ENCODE measurements around the gene SLC25A25.

The SLC25A25 gene

DNA sequence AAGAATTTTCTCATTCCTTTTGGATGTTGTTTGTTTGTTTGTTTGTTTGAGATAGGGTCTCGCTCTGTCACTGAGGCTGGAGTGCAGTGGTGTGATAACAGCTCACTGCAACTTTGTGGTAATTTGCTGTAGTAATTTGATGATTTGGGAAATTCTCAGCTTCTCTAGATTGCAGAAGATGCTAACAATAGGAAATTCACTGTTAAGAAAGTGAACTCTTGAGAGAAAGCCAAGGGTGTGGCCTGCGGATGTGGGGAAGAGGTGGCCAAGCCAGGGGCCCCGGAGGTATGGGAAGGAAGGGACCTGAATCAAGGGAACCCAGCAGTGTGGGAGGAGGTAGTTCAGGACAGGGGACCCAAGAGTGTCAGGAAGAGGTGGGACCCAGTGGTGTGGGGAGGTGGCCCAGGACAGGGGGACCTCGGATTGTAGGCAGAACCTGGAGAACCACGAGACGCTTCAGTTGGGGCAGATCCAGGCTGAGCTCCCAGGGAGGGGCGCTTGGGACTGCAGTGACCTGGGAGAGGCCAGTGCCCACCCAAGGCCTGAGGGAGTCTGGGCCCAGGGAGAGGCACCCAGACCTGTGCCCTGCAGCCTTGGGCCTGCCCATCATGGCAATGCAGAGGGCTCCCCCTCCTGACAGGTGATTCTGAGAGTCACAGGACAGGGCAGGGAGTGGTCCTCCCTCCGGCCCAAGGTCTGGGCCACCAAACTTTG, 75.7 kb downstream of the SLC25A25 start:
- in situ Hi-C loops (cut with MboI; ENCODE audit: low sequenced_read_pairs), result no loop called here

DNA sequence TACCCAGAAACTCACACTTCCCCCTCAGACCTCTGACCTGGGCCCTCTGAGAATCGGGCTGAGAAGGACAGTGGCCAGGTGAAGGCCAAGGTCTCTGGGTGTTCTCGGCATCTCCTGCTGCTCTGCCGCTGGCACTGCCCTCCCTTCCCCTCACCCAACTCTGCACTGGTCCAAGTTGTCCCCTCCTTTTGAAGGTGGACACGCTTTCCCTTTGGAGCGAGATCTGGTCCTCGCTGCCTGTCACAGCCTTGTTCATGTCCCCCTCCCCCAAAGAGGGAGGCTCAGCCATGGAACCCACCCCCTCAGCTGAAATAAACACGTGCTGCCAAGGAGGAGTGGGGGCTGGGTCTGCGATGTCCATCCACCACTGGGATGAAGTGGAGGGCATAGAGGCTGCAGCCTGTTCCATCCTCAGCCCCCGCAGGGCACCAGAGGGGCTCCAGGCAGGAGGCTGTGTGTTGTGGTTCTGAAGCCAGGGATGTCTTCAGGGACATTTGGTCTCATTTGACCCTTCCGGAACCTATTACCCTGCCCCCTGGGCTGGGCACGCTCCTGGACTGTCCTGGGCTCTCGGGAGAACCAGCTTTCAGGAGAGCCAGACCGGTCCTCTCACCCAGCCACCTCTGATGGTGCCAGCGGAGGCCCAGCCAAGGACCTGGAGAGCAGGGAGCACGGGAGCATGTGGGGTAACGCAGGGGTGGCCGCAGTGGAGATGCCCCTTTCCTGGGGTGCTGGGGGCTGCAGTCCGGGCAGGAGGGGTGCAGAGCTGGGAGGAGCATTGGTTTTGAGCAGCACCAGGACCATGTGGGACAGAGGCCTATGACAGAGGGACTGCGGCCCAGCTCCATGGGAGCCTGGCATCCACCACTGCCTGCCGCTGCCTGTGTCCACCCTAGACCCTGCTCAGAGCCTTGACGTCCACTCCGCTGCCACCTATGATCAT, 76.5 kb downstream of the SLC25A25 start:
- in situ Hi-C loops (cut with MboI; ENCODE audit: low sequenced_read_pairs), result no loop called here

DNA sequence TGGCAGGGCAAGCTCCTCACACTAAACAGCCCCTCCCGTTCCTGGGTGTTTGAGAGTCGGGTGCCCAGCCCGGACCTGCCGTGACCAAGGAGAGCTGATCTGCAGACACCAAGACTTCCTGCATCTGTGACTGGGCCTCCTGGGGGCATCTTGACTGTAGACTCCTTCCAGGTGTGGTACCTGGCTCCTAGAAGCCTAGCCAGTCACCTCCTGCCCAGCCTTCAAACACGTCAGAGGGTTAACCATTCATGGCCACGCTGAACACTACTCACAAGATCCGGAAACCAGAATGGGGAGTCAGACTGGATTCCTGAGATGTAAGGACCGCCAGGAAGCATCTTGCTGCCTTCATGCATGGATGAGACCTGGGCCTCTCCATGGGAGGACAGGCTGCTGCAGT, 77.5 kb downstream of the SLC25A25 start:
- in situ Hi-C loops (cut with MboI; ENCODE audit: low sequenced_read_pairs), result no loop called here

DNA sequence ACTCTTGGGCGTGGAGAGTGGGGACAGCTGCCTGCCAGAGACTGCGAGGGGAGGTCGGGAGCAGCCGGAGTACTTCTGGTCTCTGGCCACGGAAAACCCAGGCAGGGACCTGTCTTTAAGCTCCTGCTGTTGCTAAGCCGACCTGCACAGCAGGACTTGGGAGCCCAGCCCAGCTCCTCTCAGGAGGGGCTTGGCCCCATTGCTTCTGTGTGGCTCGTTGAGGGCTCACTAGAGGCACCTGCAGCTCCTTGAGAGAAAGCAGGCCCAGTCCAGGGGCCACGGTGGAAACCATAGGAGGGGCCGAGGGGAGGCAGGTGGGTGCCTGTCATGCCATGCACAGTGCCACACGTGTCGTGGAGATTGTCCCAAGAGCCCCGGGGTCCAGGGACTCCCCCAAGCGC, 77.9 kb downstream of the SLC25A25 start:
- in situ Hi-C loops (cut with MboI; ENCODE audit: low sequenced_read_pairs), result no loop called here

DNA sequence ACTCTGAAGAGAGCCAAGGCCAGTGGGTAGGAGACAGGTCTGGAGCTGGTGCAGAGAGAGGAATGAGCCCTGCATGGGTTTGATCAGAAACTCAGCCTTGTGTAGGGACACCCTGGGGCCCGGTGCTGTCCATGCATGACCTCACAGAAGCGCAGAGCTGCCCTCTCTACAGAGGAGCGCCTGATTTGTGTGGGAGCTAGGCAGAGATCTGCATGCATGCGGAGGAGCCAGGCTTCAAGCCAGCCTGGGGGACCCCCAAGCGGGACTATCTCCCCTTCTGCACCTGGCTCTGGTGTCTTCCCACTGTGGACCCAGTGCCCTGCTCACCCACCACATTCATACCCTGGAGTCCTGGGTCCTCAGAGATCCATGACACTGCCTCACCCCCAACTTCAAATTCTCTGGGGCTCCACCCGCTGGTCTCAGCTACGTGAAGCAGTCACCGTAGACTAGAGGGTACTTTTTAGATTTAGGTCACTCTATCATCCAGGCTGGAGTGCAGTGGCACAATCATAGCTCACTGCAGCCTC, 78.6 kb downstream of the SLC25A25 start:
- in situ Hi-C loops (cut with MboI; ENCODE audit: low sequenced_read_pairs), result no loop called here

DNA sequence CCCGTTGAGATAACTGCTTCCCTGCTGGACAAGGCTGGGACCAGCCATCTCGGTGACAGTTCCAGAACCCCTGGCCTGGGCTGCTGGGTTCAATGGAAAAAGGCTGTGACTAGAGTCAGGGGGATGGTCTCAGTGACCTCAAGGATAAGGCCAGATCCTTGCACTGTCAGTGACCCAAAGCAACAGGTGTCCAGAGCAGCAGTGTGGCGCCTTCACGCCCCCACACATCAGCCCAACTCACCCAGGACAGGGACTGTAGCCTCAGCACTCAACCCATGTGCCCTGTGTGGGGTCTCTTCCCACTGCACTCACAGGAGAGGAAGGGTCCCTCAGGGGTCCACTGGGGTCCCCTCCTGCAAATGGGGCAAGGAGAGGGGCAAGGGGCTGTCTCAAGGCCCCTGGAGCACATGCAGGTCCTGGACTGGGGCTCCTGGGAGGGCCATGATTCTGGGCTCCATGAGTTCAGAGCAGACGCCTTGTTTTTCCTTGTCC, 80.5 kb downstream of the SLC25A25 start:
- in situ Hi-C loops (cut with MboI; ENCODE audit: low sequenced_read_pairs), result no loop called here

DNA sequence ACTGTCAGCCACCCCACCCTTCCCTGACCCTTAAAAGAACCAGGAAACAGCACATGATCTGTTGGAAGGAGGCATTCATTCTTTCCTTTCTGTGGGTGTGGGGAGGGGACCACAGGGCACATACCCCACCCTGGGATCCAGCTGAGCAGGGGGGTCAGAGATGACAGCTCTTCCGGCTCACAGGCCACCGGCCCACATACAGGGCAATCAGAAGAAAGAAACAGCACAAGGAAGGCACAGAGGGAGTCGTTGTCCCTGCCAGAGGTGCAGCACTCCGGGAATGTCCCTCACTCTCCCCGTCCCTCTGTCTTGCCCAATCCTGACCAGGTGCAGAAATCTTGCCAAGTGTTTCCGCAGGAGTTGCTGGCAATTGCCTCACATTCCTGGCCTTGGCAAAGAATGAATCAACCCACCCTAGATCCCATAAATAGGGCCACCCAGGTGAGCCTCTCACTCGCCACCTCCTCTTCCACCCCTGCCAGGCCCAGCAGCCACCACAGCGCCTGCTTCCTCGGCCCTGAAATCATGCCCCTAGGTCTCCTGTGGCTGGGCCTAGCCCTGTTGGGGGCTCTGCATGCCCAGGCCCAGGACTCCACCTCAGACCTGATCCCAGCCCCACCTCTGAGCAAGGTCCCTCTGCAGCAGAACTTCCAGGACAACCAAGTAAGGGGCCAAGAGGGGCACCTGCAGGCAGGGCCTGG, 81.1 kb downstream of the SLC25A25 start, which contains the start of gene LCN2:
LCN2 (plus strand) TSS at position 453 of the 701 bp plus-strand sequence; CDS start at position 526, 73 bp downstream.
- in situ Hi-C loops (cut with MboI; ENCODE audit: low sequenced_read_pairs), result no loop called here

DNA sequence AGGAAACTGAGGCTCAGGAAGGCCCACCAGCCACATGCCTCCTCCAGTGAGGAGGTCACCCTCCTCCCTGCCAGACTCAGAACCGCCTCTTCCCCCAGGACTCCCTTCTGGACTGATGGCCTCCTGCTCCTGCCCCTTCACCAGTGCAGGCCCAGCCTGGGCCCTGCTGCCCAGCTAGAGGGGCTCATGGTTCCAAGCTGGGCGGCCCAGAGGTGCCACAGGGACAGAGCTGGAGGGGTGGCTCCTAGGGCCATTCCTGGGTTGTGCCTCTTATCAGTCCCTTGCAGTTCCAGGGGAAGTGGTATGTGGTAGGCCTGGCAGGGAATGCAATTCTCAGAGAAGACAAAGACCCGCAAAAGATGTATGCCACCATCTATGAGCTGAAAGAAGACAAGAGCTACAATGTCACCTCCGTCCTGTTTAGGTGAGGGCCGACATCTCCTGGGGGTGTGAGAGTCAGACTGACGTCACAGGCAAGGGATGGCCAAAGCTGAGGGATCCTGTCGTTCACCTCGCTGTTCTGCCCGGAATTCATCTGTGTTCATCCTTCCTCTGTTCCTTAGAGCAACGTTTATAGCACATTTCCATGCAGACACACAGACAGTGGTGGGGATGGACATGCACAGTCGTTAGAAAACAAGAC, 82.0 kb downstream of the SLC25A25 start:
- in situ Hi-C loops (cut with MboI; ENCODE audit: low sequenced_read_pairs), result no loop called here

DNA sequence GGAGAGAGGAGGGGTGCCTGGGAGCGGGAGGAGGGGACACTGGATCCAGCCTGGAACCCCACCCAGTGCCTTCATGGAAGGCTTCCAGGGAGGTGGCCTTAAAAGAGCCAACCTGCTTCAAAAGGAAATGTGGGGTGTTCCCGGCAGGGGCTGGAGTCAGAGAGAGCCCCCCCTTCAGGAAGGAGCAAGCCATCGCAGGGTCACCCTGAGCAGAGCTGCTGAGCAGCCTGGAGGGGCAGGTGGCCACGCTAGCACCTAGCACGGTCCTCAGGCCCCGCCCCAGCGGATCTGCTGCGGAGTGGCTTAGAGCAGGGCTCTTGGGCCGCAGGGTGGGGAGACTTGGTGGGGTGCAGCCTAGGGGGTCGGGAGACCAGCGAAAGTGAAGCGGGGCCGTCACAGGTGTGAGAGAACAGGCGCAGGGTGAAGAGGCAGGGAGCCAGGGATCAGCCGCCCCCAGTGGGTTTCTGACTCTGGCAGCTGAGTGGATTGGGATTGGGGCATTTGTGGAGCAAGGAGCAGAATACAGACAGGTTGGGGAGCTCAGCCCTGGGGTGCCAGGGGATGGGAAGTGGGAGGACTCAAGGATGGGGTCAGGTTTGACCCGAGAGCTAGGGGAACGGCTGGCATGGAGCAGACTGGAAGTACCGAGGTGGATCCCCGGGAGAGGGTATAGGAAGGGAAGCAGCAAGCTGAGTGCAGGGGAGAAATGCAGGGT, 82.7 kb downstream of the SLC25A25 start:
- in situ Hi-C loops (cut with MboI; ENCODE audit: low sequenced_read_pairs), result no loop called here

DNA sequence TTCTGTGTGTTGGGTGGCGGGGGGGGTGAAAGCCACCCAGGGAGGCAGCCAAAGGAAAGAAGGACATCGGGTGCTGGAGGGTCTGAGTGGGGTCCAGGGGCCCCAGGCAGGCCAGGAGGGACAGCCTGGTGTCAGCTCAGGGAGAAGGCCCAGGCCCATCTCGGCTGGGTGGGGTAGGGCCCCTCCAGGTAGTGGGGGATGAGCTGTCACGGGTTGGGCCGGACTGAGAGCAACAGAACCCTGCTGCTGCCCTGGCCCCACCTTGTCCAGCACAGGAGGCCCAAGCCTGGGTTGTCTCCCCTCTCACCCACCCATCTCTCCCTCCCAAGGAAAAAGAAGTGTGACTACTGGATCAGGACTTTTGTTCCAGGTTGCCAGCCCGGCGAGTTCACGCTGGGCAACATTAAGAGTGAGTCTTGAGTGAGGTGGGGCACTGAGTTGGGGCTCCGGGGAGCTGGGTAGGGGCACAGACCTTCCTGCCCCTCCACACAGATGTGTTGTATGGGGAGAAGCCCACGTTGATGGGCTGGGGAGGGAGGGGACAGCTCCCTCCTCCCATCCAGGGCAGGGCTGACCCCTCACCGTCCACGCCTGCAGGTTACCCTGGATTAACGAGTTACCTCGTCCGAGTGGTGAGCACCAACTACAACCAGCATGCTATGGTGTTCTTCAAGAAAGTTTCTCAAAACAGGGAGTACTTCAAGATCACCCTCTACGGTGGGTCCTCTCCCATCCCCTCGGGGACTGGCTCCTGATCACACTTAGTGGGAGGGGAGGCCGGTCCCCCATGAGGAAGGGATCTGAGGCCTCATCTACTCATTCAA, 83.5 kb downstream of the SLC25A25 start:
- in situ Hi-C loops (cut with MboI; ENCODE audit: low sequenced_read_pairs), result no loop called here

DNA sequence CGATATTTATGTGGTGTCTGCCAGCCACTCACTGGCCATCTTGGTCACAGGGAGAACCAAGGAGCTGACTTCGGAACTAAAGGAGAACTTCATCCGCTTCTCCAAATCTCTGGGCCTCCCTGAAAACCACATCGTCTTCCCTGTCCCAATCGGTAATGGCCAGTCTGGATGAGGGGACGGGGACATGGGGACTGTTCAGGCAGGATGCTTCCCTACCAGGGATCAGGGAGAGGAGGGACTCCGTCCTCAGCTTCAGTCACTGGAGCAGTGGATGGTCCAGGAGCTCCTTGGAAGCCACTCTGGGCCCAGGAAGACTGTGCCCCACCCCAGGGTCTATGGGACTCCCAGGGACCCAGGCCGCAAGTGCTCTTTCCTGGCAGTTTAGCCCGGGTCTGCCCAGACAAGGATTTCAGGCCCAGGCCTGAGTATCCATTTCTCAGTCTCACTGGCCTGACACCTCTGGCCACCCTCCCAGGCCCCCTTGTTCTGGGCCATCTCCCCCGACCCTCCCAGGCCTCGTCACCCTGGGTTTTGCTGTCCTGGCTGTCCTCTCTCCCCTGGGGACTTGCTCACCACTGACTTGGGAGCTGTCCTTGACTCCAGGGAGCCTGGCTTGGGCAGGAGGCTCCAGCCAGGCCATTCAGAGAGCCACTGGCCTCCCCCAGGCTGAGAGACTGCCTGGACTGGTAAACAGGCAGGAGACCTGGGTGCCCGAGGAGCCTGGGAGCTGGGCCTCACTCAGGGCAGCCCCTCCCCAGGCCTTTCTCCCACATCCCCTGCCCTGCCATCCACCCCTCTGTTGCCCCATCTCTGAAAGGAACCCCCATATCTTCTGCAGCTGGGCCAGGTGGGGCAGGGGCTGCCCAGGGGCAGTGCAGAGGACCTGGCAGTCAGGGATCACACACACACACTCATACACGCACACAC, 84.4 kb downstream of the SLC25A25 start:
- in situ Hi-C loops (cut with MboI; ENCODE audit: low sequenced_read_pairs), result no loop called here

DNA sequence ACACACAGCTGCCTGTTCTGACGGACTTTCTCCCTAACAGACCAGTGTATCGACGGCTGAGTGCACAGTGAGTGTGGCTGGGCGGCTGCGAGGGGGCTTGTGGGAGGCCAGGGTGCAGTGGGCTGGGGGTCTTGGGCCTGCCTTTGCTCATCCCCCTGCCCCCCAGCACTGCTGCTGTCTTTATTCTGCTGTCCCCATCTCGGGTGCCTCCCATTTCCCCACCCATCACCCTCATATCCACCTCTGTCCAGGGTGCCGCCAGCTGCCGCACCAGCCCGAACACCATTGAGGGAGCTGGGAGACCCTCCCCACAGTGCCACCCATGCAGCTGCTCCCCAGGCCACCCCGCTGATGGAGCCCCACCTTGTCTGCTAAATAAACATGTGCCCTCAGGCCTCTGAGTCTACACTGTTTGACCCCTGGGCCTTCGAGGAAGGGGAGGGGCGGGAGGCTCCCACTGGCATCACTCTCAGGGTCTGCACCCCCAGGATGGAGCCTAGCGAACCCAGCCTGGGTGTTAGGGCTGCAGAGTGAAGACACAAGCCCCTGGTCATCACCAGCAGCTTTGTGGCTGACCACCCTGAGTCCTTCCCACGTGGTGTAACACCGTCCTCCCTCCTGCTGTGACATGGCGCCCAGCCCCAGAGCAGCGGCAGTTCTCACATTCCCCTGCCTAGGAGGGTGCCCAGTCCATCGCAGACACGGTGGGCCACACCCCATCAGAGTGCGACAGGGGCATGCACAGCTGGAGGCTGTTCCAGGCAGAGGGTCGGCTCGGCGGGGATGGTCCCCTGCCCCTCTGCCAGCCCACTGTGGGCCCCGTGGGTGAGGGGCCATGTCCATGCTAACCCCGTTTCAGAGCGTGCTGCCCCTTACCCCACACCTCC, 85.3 kb downstream of the SLC25A25 start:
- in situ Hi-C loops (cut with MboI; ENCODE audit: low sequenced_read_pairs), result no loop called here

DNA sequence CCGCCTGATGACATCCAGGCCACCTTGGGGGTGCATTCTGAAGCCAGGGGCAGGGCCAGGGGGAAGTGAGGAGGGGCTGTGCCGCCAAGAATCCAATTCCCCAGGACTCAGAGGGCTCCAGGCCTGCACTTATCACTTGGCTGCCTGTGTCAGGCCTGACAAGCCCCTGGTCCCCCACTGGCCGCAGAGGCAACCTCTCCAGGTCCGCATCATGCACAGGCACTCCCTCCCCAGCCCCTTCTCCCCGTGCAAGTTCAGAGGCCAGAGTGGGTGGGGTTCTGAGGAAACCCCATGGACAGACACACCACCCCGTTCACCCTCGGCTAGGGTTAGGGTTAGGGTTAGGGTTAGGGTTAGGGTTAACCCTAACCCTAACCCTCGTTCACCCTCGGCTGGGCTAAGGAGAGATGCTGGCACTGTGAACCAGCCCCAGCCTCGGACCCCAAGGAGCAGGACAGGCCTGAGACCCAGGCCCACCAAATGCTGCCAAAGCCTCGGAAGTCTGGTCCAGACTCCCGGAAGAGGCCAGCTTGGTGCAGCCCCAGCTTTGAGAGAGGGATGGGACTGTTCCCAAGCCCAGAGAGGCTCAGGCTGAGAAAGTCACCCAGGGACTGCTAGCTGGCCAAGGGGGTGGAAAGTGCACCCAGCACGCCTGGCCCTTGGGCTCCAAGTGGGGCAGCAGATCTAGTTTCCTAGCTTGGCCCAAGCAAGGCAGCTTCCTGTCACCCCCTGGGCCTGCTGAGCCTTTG, 86.1 kb downstream of the SLC25A25 start:
- in situ Hi-C loops (cut with MboI; ENCODE audit: low sequenced_read_pairs), result no loop called here

DNA sequence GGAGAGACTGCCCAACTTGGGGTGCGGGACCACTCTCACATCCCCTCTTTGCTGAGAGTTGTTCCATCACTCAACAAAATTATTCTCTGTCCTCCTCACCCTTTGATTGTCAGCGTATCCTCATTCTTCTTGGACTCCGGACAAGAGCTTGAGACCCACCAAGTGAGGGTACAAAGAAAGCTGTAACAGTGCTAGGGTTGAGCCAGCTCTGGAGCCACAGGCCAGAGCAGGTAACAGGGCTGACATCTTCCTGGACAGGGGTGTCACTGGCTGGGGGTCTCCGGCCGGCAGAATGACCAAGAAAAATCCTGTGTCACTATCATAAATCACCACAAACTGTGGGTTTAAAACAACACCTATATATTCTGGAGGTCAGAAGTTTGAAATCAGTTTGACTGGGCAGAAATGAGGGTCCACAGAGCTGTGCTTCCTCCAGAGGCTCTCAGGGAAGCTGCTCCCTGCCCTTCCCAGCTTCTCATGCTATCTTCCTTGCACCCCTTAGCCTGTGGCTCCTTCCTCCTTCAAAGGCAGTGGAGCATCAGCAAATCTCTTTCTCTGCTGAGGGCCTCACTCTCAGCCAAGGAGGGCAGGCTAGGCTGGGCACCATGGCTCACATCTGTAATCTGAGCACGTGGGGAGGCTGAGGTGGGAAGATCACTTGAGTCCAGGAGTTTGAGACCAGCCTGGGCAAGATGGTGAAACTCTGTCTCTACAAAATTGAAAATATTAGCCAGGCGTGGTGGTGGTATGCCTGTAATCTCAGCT, 87.9 kb downstream of the SLC25A25 start:
- in situ Hi-C loops (cut with MboI; ENCODE audit: low sequenced_read_pairs), result no loop called here

Measured in HL-60/S4 (cell line).